ENCODE results near the gene KCTD16.

DNA sequence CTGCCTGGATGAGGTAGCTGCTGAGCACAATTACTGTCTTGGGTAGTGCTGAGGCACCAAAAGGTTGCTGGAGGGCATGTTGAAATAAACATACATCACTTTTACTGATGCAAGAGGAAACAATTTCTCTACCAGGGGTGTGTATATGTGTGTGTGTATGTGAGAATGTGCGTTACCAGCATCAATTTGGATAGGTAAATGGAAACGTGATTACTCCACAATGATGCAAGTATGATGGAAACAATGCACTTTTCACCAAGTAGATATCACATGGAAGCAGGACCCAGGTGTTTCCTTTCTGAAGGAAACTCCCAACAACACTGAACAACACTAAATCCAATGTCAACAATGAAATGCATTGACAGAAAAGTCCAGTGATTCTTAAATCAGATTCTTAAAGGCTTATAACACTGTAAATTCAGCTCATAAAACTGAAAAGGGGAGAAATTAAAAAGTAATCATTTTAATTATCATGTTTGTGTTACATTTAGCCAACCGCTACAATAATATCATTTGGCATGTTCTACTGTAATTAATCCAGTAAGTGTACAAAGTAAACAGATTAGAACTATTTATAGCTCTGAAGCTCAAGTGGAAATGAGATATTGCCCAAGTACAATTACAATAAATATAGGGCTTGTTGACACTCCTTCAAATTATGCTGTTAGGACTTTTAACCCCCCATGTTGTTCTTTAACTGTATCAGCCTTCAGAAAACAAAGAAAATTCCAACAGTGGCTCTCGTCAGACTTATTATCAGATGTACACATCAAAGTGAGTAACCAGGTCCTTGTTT, 25.5 kb upstream of the KCTD16 start:
- TF ChIP-seq POLR2A (IDR thresholded peaks at IDR 0.05), result no peak
- TF ChIP-seq, protein P1, sequence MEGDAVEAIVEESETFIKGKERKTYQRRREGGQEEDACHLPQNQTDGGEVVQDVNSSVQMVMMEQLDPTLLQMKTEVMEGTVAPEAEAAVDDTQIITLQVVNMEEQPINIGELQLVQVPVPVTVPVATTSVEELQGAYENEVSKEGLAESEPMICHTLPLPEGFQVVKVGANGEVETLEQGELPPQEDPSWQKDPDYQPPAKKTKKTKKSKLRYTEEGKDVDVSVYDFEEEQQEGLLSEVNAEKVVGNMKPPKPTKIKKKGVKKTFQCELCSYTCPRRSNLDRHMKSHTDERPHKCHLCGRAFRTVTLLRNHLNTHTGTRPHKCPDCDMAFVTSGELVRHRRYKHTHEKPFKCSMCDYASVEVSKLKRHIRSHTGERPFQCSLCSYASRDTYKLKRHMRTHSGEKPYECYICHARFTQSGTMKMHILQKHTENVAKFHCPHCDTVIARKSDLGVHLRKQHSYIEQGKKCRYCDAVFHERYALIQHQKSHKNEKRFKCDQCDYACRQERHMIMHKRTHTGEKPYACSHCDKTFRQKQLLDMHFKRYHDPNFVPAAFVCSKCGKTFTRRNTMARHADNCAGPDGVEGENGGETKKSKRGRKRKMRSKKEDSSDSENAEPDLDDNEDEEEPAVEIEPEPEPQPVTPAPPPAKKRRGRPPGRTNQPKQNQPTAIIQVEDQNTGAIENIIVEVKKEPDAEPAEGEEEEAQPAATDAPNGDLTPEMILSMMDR (IDR thresholded peaks at IDR 0.05), result no peak

Data from Peyer's patch (tissue), 4 donors.